Pulmonary artery endothelial cell (primary cell): ENCODE measurements around the gene PLXNB2. TPM values are rescaled to one million over a fixed set of nuclear protein-coding genes. Genes with fewer than 3 reads are reported as not detected.
A peak's percentile ranks its signal among the peaks of the same experiment; 100 is the strongest.
"Not testable (repeated sequence)": the region's sequence is repeated elsewhere in the genome, so short reads cannot be mapped to it uniquely, and the experiment has no call there.

Source experiments
- DNase-seq: peaks from one replicate; pipeline ENCODE4 v3.0.0-alpha.2; 2011; ENCODE audit warnings: low read depth, low spot score
- total RNA-seq: library from RNA; depleted of rRNA; stranded (reverse); fragments of >200 nt; gene quantifications from 2 replicates; pipeline ENCODE4 v1.2.3, GENCODE V29; 2014

PLXNB2 gene, protein sequence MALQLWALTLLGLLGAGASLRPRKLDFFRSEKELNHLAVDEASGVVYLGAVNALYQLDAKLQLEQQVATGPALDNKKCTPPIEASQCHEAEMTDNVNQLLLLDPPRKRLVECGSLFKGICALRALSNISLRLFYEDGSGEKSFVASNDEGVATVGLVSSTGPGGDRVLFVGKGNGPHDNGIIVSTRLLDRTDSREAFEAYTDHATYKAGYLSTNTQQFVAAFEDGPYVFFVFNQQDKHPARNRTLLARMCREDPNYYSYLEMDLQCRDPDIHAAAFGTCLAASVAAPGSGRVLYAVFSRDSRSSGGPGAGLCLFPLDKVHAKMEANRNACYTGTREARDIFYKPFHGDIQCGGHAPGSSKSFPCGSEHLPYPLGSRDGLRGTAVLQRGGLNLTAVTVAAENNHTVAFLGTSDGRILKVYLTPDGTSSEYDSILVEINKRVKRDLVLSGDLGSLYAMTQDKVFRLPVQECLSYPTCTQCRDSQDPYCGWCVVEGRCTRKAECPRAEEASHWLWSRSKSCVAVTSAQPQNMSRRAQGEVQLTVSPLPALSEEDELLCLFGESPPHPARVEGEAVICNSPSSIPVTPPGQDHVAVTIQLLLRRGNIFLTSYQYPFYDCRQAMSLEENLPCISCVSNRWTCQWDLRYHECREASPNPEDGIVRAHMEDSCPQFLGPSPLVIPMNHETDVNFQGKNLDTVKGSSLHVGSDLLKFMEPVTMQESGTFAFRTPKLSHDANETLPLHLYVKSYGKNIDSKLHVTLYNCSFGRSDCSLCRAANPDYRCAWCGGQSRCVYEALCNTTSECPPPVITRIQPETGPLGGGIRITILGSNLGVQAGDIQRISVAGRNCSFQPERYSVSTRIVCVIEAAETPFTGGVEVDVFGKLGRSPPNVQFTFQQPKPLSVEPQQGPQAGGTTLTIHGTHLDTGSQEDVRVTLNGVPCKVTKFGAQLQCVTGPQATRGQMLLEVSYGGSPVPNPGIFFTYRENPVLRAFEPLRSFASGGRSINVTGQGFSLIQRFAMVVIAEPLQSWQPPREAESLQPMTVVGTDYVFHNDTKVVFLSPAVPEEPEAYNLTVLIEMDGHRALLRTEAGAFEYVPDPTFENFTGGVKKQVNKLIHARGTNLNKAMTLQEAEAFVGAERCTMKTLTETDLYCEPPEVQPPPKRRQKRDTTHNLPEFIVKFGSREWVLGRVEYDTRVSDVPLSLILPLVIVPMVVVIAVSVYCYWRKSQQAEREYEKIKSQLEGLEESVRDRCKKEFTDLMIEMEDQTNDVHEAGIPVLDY (N-terminal part only)
- 55.5 and 65.2 TPM in 2 replicates for total RNA-seq

DNA sequence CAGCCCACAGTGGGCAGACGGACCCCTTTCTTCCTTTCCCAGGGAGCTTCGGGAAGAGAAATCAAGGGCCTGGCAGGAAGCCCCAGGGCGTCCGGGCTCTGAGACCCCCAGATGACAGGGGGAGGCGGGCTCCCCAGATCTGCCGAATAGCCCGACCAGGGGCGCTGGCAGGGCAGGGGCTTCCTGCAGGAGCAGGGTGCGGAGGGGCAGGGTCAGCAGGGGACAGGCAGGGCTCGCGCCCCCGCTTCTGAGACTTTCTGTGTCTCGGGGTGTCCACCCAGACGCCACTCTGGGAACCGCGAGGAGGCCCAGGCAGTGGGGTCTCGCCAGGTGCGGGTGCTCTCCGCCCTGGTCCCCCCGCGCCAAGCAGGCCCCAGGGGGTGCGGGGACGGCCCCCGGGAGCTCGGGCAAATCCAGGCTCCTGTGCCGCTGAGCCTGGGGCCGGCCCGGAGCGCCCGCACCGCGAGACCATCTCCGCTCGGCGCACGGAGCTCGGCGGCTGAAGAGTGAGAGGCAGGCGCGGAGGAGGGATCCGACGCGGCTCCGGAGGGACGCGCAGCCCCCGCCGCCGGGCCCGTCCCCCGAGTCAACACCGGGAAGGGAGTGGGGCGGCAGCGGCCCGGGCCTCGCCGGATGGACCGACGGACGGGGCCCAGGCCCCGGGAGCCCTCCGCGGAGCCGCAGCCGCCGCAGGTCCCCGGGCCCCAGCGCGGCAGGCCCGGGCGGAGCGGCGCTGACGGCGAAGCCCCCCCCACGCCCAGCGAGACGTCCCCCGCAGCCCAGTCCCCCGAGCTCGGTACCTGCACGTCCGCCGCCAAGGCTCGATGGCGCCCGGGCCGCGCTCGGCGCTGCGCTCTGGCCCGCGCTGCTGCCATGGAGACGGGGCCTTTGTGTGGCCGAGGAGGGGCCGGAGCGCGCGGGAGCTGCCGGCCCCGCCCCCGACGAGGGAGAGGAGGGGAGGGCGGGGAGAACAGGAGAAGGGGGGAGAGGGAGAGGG is at the start of gene PLXNB2:
Gene PLXNB2, minus strand, starts transcription at position 894 of the 997 bp plus-strand sequence. CDS start 17,062 bp downstream, outside the sequence.
- no peak for DNase-seq

DNA sequence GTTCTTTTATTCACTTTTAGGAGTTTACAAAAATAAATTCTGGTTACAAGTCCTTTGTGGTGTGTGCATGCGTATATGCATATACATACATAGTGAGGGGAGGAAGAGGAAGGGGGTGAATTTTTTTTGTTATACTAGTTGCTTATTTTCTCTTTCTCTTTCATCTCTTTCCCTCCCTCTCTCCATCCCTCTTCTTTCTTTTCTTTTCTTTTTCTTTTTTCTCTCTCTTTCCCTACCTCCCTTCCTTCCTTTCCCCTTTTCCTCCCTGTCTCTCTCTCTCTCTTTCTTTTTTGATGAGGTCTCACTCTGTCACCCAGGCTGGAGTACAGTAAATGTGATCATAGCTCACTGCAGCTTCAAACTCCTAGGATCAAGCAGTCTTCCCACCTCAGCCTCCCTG is 49.8 kb upstream of the PLXNB2 start:
- no peak for DNase-seq

DNA sequence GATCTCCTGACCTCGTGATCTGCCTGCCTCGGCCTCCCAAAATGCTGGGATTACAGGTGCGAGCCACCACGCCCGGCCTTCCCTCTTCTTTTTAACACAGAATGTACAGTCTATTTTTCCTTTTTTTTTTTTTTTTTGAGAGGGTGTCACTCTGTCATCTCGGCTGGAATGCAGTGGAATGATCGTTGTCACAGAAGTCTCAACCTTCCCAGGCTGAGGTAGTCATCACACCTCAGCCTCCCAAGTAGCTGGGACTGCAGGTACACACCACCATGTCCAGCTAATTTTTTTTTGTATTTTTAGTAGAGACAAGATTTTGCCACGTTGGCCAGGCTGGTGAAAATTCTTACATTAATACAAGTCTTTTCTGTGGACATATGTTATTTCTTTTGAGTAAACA is 48.7 kb upstream of the PLXNB2 start:
- no peak for DNase-seq

DNA sequence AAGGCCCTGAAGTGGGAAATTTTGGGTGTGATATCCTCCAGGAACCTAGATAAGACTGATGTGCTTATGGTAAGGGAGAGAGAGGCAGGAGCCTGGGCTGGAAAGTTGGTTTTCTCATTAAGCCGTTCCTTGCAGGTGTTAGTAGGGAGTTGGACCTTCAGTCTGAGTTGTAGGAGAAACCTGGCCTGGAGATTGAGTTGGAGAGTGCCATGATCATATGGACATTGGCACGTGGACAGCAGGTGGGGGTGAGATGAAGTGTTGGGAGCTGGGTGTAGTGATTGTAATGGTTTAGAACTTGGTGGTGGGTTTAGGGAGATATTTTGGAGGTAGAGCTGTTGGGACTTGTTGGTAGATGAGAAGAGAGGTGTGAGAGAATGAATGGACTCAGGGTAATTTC is 40.6 kb upstream of the PLXNB2 start:
- DNase-seq, result no peak

DNA sequence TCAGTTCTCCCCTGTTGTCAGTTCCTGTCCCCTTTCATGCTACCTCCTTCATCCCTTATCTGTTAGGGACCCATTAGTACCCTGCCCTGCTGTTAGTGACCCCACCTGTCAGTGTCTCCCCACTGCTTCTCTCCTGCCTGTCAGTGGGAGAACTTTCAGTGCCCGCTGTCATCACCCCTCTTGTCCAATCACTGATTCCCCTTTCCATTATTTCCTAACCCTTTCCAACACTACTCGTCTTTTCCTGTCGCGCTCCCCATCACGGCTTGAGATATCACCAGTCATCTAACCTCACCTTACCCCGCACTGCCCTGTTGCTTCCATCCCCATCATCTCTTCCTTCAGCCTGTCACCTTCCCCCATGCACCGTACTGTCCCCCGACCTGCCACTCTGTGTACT is 39.7 kb upstream of the PLXNB2 start:
- no peak for DNase-seq

DNA sequence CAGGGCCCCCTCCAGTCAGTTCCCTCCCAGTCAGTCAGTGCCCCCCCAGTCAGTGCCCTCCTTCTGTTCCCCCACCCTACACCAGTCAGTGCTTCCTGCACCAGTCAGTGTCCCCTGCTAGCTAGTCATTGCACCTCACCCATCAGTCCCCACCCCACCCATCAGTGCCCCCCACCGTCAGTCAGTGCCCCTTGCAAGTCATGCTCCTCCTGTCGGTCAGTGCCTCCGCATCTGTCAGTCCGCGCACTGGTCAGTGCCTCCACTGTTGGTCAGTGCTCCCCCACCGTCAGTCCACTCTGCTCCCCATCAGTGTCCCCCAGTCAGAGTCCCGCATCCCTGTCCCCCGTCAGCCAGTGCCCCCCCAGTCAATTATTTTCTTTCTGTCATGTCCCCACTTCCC is 39.0 kb upstream of the PLXNB2 start:
- DNase-seq, result no peak

DNA sequence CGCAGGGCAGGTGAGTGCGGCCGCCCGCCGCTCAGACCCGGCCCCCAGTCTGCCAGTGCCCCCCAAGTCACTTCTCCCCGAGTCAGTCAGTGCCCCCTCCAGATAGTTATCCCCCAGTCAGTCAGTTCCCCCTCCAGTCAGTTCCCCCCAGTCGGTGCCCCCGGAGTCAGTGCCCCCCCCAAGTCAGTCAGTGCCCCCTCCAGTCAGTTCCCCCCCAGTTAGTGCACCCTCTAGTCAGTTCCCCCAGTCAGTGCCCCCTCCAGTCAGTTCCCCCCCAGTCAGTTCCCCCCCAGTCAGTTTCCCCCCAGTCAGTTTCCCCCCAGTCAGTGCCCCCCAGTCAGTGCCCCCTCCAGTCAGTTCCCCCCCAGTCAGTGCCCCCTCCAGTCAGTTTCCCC is 36.1 kb upstream of the PLXNB2 start:
- DNase-seq, result no peak

DNA sequence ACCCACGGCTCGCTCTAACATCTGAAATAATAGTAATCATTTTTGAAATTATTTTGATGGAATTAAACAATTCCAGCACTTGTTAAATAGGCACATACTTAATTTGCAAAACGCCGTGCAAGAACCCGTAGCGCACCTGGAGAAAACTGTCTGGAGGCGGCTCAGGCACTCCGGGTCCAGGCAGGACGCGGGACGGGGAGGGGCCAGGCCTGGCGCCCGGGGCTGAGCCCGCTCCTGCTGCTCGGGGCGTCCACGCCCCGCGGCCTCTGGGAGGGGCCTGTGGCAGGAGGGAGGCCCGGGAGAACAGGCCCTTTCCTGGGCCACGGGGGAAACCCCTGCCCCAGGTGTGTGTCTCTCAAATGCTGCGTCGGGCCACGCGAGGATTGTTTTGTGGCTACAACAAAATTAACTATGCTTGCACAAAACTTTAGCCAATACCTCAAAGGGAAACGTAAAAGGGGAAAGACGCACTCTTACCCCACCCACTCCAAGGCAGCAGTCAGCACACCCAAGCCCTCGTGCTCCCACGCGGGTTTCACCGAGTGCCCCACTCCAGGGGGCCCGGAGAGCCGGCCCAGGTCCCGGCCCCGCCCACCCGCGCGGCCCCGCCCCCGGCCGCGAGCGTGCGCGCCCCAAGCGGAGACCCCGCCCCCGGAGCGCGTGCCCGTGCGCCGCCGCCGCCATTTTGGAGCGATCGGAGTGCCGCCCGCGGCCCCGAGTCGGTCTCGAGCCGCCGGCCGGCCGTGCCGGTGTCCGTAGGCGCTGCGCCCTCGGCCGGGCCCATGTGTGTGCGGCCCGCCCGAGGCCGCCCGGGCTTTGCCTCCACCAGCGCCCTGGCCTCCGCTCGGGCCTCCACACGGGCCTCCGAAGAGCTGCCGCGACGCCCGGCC is 35.5 kb upstream of the PLXNB2 start, which contains the start of gene PPP6R2:
Gene PPP6R2, plus strand, starts transcription at position 677 of the 890 bp plus-strand sequence. CDS start 50,582 bp downstream, outside the sequence.
- DNase-seq, result no peak

DNA sequence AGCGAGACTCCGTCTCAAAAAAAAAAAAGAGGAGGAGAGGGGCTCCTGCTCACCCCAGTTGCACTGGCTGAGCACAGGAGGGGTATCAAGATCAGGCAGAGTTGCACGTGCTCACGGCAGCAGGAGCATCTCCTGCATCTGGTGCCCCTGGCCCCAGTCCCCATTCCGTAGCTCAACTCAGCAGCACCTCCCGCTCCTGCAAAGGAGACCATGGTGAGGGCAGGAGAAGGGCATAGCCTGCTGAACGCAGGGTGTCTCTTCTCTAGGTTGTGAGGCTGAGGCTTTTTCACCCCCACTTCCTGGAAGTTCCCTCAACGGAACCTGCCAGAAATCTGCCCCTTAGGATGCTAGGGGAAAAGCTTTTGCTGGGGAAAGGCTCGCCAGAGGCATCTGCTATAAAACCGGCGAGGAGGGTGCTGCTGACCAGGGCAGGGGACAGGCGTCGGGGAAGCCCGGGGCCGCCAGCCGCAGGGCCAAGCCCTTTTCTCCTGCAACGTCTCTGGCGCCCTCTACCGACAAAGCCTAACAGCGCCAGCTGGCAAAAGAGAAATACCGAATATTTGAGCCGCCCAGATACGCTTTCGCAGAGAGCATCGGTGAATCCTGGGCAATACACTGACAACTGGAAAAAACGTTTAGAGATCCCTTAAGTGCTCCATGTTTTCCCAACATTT is 34.7 kb upstream of the PLXNB2 start:
- peak; percentile 32 for DNase-seq

DNA sequence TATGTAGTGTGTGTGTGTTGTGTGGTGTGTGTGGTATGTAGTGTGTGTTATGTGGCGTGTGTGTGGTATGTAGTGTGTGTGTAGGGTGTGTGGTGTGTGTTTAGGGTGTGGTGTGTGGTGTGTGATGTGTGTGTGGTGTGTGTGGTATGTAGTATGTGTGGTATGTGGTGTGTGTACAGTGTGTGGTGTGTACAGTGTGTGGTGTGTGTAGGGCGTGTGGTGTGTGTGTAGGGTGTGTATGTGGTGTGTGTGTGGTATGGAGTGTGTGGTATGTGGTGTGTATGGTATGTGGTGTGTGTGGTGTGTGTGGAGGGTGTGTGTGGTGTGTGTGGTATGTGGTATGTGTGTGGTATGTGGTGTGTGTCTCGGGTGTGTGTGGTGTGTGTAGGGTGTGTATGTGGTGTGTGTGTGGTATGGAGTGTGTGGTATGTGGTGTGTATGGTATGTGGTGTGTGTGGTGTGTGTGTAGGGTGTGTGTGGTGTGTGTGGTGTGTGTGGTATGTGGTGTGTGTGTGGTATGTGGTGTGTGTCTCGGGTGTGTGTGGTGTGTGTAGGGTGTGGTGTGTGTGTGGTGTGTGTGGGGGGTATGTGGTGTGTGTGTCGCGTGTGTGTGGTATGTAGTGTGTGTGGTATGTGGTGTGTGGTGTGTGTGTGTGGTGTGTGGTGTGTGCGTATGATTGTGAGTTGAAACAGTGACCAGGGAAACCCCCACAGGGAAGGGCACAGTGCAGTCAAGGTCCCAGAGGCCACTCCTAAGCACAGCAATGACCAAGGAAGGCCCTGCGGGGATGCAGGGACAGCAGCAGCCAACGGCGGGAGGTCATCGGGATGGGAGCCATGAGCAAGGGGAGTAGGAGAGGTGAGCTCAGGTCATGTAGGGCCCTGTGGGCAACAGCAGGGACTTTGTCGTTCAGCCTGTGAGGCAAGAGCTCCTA is 32.8 kb upstream of the PLXNB2 start:
- no peak for DNase-seq

DNA sequence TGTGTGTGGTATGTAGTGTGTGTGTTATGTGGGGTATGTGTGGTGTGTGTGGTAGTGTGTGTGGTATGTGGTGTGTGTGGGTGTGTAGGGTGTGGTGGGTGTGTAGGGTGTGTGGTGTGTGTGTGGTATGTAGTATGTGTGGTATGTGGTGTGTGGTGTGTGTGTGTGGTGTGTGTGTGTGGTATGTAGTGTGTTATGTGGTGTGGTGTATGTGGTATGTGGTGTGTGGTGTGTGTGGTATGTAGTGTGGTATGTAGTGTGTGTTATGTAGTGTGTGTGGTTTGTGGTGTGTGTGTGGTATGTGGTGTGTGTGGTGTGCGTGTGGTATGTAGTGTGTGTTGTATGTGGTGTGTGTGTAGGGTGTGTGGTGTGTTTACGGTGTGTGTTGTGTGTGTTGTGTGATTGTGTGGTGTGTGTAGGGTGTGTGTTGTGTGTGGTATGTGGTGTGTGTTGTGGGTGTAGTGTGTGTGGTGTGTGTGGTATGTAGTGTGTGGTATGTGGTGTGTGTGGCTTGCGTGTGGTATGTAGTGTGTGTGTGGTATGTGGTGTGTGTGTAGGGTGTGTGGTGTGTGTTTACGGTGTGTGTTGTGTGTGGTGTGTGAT is 31.5 kb upstream of the PLXNB2 start:
- DNase-seq, result no peak

DNA sequence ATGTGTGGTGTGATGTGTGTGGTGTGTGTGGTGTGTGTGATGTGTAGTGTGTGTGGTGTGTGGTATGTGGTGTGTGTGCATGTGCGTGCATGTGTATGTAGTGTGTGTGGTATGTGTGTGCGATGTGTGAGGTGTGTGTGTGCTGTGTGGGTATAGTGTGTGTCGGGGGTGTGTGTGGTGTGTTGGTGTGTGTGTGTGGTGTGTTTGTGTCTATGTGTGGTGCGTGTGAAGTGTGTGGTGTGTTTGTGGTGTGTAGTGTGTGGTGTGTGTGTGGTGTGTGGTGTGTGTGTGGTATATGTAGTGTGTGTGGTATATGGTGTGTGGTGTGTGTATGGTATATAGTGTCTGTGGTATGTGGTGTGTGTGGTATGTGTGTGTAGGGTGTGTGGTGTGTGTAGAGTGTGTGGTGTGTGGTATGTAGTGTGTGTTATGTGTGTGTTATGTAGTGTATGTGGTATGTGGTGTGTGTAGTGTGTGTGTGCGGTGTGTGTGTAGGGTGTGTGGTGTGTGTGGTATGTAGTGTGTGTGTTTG is 30.7 kb upstream of the PLXNB2 start:
- DNase-seq, result no peak

DNA sequence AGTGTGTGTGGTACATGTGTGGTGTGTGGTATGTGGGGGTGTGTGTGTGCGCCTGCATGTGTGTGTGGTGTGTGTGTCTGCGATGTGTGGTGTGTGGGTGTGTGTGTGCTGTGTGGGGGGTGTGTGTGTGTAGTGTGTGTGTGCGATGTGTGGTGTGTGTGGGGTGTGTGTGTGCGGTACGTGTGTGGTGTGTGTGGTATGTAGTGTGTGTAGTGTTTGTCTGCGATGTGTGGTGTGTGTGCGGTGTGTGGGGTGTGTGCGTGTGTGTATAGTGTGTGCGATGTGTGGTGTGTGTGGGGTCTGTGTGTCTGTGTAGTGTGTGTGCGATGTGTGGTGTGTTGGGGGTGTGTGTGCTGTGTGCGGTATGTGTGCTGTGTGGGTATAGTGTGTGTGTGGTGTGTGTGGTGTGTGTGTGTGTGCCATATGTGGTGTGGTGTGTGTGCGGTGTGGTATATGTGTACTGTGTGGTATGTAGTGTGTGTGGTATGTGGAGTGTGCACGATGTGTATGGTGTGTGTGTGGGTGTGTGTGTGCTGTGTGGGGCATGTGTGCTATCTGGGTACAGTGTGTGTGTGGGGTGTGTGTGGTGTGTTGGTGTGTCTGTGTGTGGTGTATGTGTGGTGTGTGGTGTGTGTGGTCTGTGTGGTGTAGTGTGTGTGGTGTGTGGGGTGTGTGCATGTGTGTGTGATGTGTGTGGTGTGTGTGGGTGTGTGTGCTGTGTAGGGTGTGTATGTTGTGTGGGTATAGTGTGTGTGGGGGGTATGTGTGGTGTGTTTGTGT is 30.0 kb upstream of the PLXNB2 start:
- no peak for DNase-seq

DNA sequence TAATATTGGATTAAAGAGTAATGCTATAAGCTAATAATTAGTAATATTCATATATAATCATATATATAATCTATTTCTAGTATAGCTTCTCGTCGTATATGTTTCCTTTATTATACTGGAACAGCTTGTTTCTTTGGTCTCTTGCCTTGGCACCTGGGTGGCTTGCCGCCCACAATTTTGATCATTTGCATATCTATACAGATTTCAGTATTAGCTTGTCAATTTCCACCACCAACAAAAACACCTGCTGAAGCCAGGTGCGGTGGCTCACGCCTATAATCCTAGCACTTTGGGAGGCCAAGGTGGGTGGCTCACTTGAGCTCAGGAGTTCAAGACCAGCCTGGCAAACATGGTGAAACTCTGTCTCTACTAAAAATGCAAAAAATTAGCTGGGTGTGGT is 27.0 kb upstream of the PLXNB2 start:
- DNase-seq, result not testable (repeated sequence)

DNA sequence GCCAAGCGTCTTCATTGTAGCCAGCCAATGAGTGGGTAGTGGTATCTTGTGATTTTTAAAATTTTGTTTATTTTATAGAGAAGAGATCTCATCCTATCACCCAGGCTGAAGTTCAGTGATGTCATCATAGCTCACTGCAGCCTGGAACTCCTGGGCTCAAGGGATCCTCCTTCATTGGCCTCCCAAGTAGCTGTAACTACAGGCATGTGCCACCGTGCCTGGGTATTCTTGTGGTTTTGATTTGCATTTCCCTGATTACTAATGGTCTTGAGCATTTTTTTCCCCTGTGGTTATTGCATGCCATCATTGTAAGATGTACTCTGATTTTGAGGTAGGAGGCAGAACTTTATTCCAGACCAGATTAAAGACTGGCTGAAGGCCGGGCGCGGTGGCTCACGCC is 21.8 kb upstream of the PLXNB2 start:
- DNase-seq, result no peak

DNA sequence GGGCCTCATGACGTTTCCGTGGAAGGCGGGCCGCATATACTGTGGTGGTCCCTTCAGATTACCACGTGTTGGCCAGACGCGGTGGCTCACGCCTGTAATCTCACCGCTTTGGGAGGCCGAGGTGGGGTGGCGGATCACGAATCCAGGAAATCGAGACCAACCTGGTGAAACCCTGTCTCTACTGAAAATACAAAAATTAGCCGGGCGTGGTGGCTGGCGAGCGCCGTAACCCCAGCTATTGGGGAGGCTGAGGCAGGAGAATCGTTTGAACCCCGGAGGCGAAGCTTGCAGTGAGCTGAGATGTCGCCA is 20.2 kb upstream of the PLXNB2 start:
- no peak for DNase-seq
